ENCODE measurements around the gene CABLES2. TPM values are rescaled to one million over a fixed set of nuclear protein-coding genes. Genes with fewer than 3 reads are reported as not detected.

CABLES2 gene
- total and polyA plus RNA-seq, 2 of the 4 experiments (the other 2 are of a cell fraction): 1.4 to 5.1 TPM

- CTCF ChIA-PET: no interaction called here
Measured at GRCh38 chr20:62394248-62395245, 12.5 kb downstream of the CABLES2 start.

More at GRCh38 chr20:62394248-62395245, 12.5 kb downstream of the CABLES2 start:
- dilution Hi-C loops (cut with HindIII; ENCODE audit: low sequenced_read_pairs, unreplicated experiment) (loop anchor here (25.0 kb wide), 1 partner anchor 107 kb away; no protein-coding TSS in a partner anchor), in situ Hi-C loops (cut with MboI; ENCODE audit: low sequenced_read_pairs) (loop anchor here (25.0 kb wide), 1 partner anchor 382 kb away; no protein-coding TSS in a partner anchor), intact Hi-C loops (cut with micrococcal nuclease) (no loop called here)
- Histone ChIP-seq H3K9me3 (ENCODE audit: control insufficient read depth, insufficient read depth, low read length) (no peaks in the 10 kb centered on the region), H3K14ac (replicated peaks; ENCODE audit: low read depth, low read length) (no peak overlapping the region), H3K9ac (ENCODE audit: low read depth, low read length) (no peak overlapping the region), H3K9me1 (ENCODE audit: insufficient read depth, low read length) (0 out of 2 replicates have a peak, but pooled peaks cover 4% of the 10 kb centered on the region), H3K27me3 (ENCODE audit: control insufficient read depth, insufficient read depth, low read length) (no peaks in the 10 kb centered on the region), H3K23ac (ENCODE audit: low read depth, low read length) (no peak overlapping the region), H2BK15ac (ENCODE audit: low read depth, low read length) (no peak overlapping the region), H4K91ac (ENCODE audit: insufficient read depth, low read depth, low read length) (no peak overlapping the region), H4K5ac (ENCODE audit: low read depth, low read length) (no peak overlapping the region), H2BK5ac (ENCODE audit: low read depth, low read length, poor library complexity, severe bottlenecking) (no peak overlapping the region), H2BK20ac (ENCODE audit: low read depth, low read length) (no peak overlapping the region), H2AK9ac (replicated peaks; ENCODE audit: low read depth, low read length, poor library complexity) (no peak overlapping the region), H3K18ac (ENCODE audit: low read depth, low read length) (no peak overlapping the region), H4K8ac (ENCODE audit: low read depth in 2 of 2, low read length in 2 of 2) (no peak overlapping the region), H3K27ac (ENCODE audit: insufficient read depth, low read length) (no peak overlapping the region), H3K79me1 (ENCODE audit: low read depth in 1 of 2, low read length in 2 of 2) (peaks cover 9 to 24% of the 10 kb centered on the region in 2 experiments), H4K20me1 (ENCODE audit: insufficient read depth, low read length) (peaks cover 25% of the 10 kb centered on the region), H3K4me1 (ENCODE audit: control insufficient read depth, insufficient read depth, low read length) (no peaks in the 10 kb centered on the region), H2AK5ac (ENCODE audit: low read depth, low read length) (no peak overlapping the region), H3K36me3 (ENCODE audit: control insufficient read depth, insufficient read depth, low read length) (peaks cover 36% of the 10 kb centered on the region), H3K4me2 (ENCODE audit: low read depth, low read length) (no peak overlapping the region), H3K4ac (ENCODE audit: low read depth, low read length) (no peak overlapping the region), H3K4me3 (ENCODE audit: insufficient read depth, low read depth, low read length) (no peak overlapping the region), H3K56ac (ENCODE audit: extremely low read depth, insufficient read depth, low read length) (no peak overlapping the region), H2BK120ac (ENCODE audit: low read depth, low read length) (no peak overlapping the region), H2AFZ (replicated peaks; ENCODE audit: low read length, poor library complexity) (no peak overlapping the region)
- ATAC-seq (ENCODE audit: low read depth) (no peak), DNase-seq (no peak)
- TF ChIP-seq RFX5 (IDR thresholded peaks at IDR 0.05; ENCODE audit: low read depth, low read length) (no peak), BHLHE40 (IDR thresholded peaks at IDR 0.05; ENCODE audit: low read depth, low read length) (no peak), POLR2A (IDR thresholded peaks at IDR 0.05; ENCODE audit: low read depth, low read length) (no peak), MAZ (IDR thresholded peaks at IDR 0.05; ENCODE audit: borderline replicate concordance, low read depth, low read length) (no peak), CEBPB (IDR thresholded peaks at IDR 0.05; ENCODE audit: low read depth, low read length) (no peak), RAD21 (IDR thresholded peaks at IDR 0.05; ENCODE audit: low read length) (no peak), CTCF (conservative IDR thresholded peaks at IDR 0.05; ENCODE audit: low read depth, low read length) (no peak)
- POLR2A ChIA-PET (ENCODE audit: unreplicated experiment): no interaction called here
- BruUV-seq (replicated peaks): no TSS peak
- 87% methylated on average over 17 of the region's 44 CpGs; no CpG with 5 or more reads in 1 of the 2 experiments for WGBS, 2 experiments (ENCODE audit: extremely low coverage in 2 of 2, insufficient read length in 1 of 2)

All from IMR-90 (cell line).